SU-DHL-6 (cell line): ENCODE measurements around the gene RPL26.

ENCODE experiments used
- EZH2phosphoT487 ChIP-seq: fragments of 200-600 bp; sonication (generic), shearing (Covaris generic); conservative IDR thresholded peaks from 2 replicates; pipeline ENCODE4 v1.6.1; 2018; ENCODE audit warnings: mild to moderate bottlenecking, antibody characterized with exemption, low read length, moderate library complexity, mixed read lengths
- TF ChIP-seq, protein P1 (sequence below): fragments of 200-600 bp; sonication (generic); IDR thresholded peaks from one replicate; pipeline ENCODE4 v1.5.1; 2017; ENCODE audit warnings: antibody characterized with exemption, mild to moderate bottlenecking, low read length, moderate library complexity; ENCODE audit not compliant: insufficient read depth, poor library complexity, severe bottlenecking

DNA sequence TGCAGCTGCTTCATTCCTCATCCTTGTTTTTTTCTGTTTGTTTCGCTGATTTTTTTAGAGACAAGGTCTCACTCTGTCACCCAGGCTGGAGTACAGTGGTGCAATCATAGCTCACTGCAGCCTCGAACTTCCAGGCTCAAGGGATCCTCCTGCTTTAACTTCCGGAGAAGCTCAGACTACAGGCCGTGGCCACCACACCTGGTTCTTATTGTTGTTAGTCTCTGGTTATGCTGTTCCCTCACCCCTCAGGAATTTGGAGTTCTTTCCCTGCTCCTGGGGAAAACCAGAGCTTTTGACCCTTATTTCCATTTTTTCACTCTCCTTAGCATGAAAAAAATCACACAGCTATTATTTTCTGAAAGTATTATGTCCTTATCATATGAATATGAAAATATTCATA lies 41.5 kb downstream of the RPL26 start:
- TF ChIP-seq, protein P1, sequence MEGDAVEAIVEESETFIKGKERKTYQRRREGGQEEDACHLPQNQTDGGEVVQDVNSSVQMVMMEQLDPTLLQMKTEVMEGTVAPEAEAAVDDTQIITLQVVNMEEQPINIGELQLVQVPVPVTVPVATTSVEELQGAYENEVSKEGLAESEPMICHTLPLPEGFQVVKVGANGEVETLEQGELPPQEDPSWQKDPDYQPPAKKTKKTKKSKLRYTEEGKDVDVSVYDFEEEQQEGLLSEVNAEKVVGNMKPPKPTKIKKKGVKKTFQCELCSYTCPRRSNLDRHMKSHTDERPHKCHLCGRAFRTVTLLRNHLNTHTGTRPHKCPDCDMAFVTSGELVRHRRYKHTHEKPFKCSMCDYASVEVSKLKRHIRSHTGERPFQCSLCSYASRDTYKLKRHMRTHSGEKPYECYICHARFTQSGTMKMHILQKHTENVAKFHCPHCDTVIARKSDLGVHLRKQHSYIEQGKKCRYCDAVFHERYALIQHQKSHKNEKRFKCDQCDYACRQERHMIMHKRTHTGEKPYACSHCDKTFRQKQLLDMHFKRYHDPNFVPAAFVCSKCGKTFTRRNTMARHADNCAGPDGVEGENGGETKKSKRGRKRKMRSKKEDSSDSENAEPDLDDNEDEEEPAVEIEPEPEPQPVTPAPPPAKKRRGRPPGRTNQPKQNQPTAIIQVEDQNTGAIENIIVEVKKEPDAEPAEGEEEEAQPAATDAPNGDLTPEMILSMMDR, result no peak
- no peak for TF ChIP-seq EZH2phosphoT487
